ENCODE results near the gene GRHL3.

GRHL3 gene

DNA sequence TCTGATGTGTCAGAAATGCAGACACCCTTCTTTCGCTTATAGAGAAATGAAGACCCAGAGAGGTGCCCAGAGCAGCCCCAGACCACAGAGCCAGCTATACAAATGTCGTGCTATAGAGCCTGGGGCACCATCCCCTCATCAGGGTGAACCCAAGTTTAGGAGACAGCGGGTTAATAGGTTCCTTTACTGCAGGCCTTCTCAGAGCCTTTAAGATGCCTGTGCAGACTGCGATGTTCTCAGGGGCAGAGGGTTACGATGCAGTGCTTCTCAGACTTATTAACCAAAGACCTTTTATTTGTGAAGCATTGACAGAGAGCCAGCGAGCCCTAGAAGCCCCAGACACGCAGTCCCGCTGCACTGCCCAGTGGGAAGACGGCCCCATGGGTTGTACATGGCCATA, 47.5 kb downstream of the GRHL3 start:
- TF ChIP-seq, protein P1, sequence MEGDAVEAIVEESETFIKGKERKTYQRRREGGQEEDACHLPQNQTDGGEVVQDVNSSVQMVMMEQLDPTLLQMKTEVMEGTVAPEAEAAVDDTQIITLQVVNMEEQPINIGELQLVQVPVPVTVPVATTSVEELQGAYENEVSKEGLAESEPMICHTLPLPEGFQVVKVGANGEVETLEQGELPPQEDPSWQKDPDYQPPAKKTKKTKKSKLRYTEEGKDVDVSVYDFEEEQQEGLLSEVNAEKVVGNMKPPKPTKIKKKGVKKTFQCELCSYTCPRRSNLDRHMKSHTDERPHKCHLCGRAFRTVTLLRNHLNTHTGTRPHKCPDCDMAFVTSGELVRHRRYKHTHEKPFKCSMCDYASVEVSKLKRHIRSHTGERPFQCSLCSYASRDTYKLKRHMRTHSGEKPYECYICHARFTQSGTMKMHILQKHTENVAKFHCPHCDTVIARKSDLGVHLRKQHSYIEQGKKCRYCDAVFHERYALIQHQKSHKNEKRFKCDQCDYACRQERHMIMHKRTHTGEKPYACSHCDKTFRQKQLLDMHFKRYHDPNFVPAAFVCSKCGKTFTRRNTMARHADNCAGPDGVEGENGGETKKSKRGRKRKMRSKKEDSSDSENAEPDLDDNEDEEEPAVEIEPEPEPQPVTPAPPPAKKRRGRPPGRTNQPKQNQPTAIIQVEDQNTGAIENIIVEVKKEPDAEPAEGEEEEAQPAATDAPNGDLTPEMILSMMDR (conservative IDR thresholded peaks at IDR 0.05; ENCODE audit: low read depth, low read length) = no peak
- no peak overlapping the region for H3K4me3 ChIP-seq (ENCODE audit: low read depth, low read length)
- DNase-seq (ENCODE audit: low read depth) = no peak

DNA sequence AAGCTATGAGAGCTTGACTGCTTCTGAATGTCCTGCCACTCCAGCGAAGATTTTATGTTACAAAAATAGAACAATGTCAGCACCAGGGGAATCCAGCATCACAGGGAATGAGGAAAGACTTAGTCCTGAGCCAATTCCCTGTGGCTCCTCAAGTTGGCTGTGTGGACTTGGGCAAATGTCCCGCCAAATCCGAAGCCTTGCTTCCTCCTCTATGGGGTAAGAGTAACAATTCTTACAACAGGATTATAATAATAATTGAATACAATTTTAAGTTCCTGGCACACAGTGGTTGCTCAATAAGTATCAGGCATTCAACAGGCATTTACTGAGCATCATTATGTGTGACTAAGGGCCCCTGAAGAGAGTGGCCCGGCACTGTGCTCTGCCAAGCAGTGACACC, 50.0 kb downstream of the GRHL3 start:
- H3K4me3 ChIP-seq (ENCODE audit: low read depth, low read length) = no peak overlapping the region
- DNase-seq (ENCODE audit: low read depth) = no peak
- TF ChIP-seq, protein P1 (conservative IDR thresholded peaks at IDR 0.05; ENCODE audit: low read depth, low read length) = no peak

DNA sequence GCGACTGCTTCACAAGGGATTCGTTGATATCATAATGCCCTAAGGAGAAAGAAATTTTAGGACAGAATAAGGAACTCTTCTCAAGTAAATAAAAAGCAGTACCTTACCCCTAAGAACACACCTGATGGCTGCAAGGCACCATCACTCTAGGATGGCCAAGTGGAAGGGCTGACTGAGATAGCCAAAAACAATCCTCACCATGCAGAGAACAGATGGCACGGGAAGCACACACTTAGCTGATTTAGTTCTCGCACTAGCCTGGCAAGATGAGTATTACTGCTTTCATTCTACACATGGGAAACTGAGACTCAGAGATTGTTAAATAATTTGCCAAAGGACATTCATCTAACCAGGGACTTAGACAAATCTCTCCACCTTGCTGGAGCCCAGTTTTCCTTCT, 50.6 kb downstream of the GRHL3 start:
- TF ChIP-seq, protein P1 (conservative IDR thresholded peaks at IDR 0.05; ENCODE audit: low read depth, low read length) = no peak
- no peak for DNase-seq (ENCODE audit: low read depth)
- H3K4me3 ChIP-seq (ENCODE audit: low read depth, low read length) = no peak overlapping the region

DNA sequence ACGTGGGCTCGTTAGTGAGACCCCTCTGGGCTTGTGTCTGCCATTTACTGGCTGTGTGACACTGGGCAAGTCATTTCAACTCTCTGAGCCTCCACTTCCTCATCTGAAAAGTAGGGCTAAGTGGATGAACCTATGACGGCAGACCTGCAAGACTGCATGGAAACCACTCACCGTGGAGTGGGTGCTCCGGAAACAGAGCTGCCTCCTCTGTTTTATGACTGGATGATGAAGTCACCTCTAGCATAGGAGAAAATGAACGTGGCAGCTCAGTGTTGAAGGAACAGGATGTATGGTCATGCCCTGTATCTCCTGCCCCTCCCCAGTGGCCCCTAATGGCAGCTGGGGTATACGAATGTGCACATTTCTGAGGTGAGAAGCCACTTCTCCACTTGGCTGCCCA, 53.9 kb downstream of the GRHL3 start:
- no peak for DNase-seq (ENCODE audit: low read depth)
- no peak overlapping the region for H3K4me3 ChIP-seq (ENCODE audit: low read depth, low read length)
- TF ChIP-seq, protein P1 (conservative IDR thresholded peaks at IDR 0.05; ENCODE audit: low read depth, low read length) = no peak

DNA sequence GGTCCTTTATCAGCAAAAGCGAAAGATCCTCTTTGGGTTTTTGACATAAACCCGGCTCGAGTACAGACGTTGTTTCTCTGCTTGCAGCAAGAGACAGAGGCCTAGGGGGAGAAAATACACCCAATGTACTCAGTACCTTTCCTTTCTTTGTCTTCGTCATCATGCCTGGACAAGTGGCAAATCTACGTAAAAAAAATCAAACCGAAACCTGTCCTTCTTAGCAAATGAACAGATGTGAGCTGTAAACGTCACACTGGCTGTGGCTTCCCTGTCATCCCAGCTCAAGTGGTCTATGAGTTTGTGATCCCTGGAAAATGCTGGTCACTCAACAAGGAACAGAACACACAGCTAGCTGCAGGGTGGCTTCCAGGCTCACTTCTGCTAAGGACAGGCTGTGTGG, 54.6 kb downstream of the GRHL3 start:
- DNase-seq (ENCODE audit: low read depth) = no peak
- no peak overlapping the region for H3K4me3 ChIP-seq (ENCODE audit: low read depth, low read length)
- TF ChIP-seq, protein P1 (conservative IDR thresholded peaks at IDR 0.05; ENCODE audit: low read depth, low read length) = no peak

DNA sequence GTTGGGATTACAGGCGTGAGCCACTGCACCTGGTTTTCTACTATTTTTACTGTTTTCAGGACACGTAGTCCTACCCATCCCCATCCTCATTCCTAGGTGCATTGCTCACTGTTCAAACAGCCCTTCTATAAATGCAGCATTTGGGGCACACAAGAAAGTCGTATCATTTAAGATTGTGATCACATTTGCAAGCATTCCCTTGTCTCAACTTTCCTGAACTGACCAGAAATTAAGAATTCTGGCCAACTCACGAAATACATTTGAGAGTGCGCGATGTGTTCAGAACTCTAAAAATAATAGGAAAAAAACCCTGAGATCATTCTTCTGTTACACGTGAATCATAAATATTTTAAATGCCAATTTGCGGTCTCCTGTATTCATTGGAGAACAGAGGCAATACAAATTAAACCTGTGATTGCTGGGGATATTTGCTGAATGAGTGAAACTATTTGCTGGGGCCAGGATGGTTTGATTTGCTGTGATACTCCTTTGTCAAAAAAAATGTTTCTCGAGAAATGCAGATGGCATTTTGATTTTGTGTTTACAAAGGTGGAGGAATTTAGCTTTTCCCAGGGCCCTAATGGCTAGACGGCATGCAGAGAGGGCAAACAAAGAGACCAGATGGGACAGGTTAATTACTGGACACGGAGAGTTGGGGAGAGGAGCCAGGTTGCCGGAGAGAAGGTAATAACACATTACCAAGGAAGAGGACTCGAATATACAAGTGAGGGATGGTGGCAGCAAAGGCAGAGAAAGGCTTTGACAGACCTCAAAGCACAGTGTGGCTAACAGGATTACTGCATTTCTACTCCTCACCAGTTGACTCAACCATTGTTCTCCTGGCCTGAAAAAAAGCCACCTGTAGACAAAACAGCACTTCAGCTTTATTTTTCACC, 56.0 kb downstream of the GRHL3 start:
- DNase-seq (ENCODE audit: low read depth) = no peak
- H3K4me3 ChIP-seq (ENCODE audit: low read depth, low read length) = no peak overlapping the region
- TF ChIP-seq, protein P1 (conservative IDR thresholded peaks at IDR 0.05; ENCODE audit: low read depth, low read length) = no peak
